Heart left ventricle (tissue), 16 donors: Measurements from ENCODE around the gene CCSER2. TPM values are rescaled to one million over a fixed set of nuclear protein-coding genes. Genes with fewer than 3 reads are reported as not detected.

Source experiments
- ATAC-seq, 4 donors: fragments of 200-7000 bp; cut with Tn5 transposase; one replicate each; pipeline ENCODE4 v1.9.1; 2020 to 2022; ENCODE audit warnings: moderate library complexity in 4 of 4, mild to moderate bottlenecking in 3 of 4, moderate number of reproducible peaks in 1 of 4
- DNase-seq, 5 donors: peaks; one replicate each; pipeline ENCODE4 v3.0.0-alpha.2; 2020
- H3K27ac ChIP-seq, 12 donors: fragments of 200-600 bp; sonication (generic) in 4 of 12; one replicate each; pipeline versions ENCODE4 v1.5.0 to v1.8.0; 2016 to 2022; ENCODE audit warnings: mild to moderate bottlenecking in 2 of 12
- H3K27me3 ChIP-seq, 9 donors: fragments of 200-600 bp; sonication (generic) in 2 of 9; one replicate each; pipeline versions ENCODE4 v1.5.1 to v1.8.0; 2016 to 2022; ENCODE audit warnings: mild to moderate bottlenecking in 3 of 9
- H3K36me3 ChIP-seq, 9 donors: fragments of 200-600 bp; sonication (generic) in 2 of 9; one replicate each; pipeline versions ENCODE4 v1.5.0 to v1.8.0; 2018 to 2022; ENCODE audit warnings: mild to moderate bottlenecking in 2 of 9
- H3K4me1 ChIP-seq, 12 donors: fragments of 200-600 bp; sonication (generic) in 4 of 12; one replicate each; pipeline versions ENCODE4 v1.5.0 to v1.8.0; 2016 to 2022; ENCODE audit warnings: mild to moderate bottlenecking in 3 of 12
- H3K4me3 ChIP-seq, 12 donors: fragments of 200-600 bp; sonication (generic) in 4 of 12; one replicate each; pipeline versions ENCODE4 v1.5.0 to v1.8.0; 2017 to 2022; ENCODE audit warnings: mild to moderate bottlenecking in 9 of 12, moderate library complexity in 4 of 12
- H3K9me3 ChIP-seq, 12 donors: fragments of 200-600 bp; sonication (generic) in 4 of 12; one replicate each; pipeline versions ENCODE4 v1.5.0 to v1.8.0; 2016 to 2022; ENCODE audit warnings: mild to moderate bottlenecking in 1 of 12
- CTCF ChIP-seq, 12 donors: fragments of 200-600 bp; sonication (generic) in 4 of 12; IDR thresholded peaks; one replicate each; pipeline versions ENCODE4 v1.5.0 to v1.8.0; 2018 to 2022; ENCODE audit warnings: antibody characterized with exemption in 12 of 12, mild to moderate bottlenecking in 5 of 12
- POLR2A ChIP-seq, 2 donors: fragments of 450-650 bp; IDR thresholded peaks; one replicate each; pipeline ENCODE4 v1.6.1; 2017; ENCODE audit warnings: antibody characterized with exemption in 2 of 2, mild to moderate bottlenecking in 2 of 2, moderate library complexity in 2 of 2
- WGBS, 4 donors: extraction: QIAGEN DNeasy Blood & Tissue Kit in 2 of 4; methylation state at CpG; one replicate each; pipeline versions ENCODE4 v1.1.5 to v1.1.7; 2013 to 2018; 5-methylcytosine and 5-hydroxymethylcytosine counted together
- intact Hi-C, 10 donors: fragments of 100-400 bp; cut with DNase I; formaldehyde crosslinking; loops; one replicate each; pipeline versions ENCODE4 v1.11.1 to v1.14.2; 2022
- polyA plus RNA-seq, 2 donors: library from polyadenylated mRNA; stranded (reverse); fragments of 200-250 nt; gene quantifications; one replicate each; pipeline ENCODE4 v1.2.3, GENCODE V29; 2013
- total RNA-seq, 9 donors: library from RNA; depleted of rRNA in 2 of 9; stranded (reverse); fragments of >200 nt in 2 of 9; fragmentation: NEBNext Ultra II Directional in 3 of 9; extraction: Animal tissue kit (Norgen Biotek cat#: 25700) in 3 of 9; gene quantifications; one replicate each; pipeline versions ENCODE4 v1.1.0 to v1.2.4, GENCODE V29; 2016 to 2023
- donor health status: ischemic (EF 13 %, LVEDD 7.1; RV severe dilation, severe dysfunction).
- donor health status: healthy with polysubstance abuse.
- donor health status: DM: no; HTN: yes; CAD: no.
- donor health status: DM: no; HTN: no; CAD: no.
- donor health status: ischemic (EF 25% LVEDD 6.9; RV normal size, moderate dysfunction).
- donor health status: ischemic (EF 25% LVEDD 5.7; RV mildly dilated, moderate dysfunction).
- donor health status: healthy.
- donor health status: DM: yes; HTN: yes; CAD: no.
- donor health status: ischemic (EF 35%, LVEDD 5.7; RV mildly dilated, moderate dysfunction).
- donor health status: nonischemic (EF 11% LVEDD 7.7; RV severe dilation, severe dysfunction).
- donor health status: DM: yes; HTN: yes; CAD: no.
- donor health status: PGD.
- donor health status: ischemic (EF 29% LVEDD 5.4; RV normal size, mild dysfunction).
- donor health status: nonischemic (EF 23%, LVEDD 6.1; RV moderate dilation, normal function).

Gene CCSER2
- total and polyA plus RNA-seq, 11 donors = 32.4 to 244 (median 159) TPM

- TF ChIP-seq CTCF (IDR thresholded peaks at IDR 0.05) (no peak), POLR2A (IDR thresholded peaks at IDR 0.05) (no peak)
- no peaks in the 10 kb centered on the region for H3K4me1 ChIP-seq
- H3K27ac ChIP-seq = no peak overlapping the region
- ATAC-seq (no peak), DNase-seq (no peak)
- no peaks in the 10 kb centered on the region for H3K36me3 ChIP-seq
- intact Hi-C loops = no loop called here
- no peak overlapping the region for H3K4me3 ChIP-seq
- H3K9me3 ChIP-seq = no peaks in the 10 kb centered on the region
- H3K27me3 ChIP-seq = peaks cover 0 to 53% (median 14%) of the 10 kb centered on the region in 9 donors
- 28 to 48% (median 33%) methylated on average over 4 of the region's 4 CpGs for WGBS, 4 donors
These were observed 235.5 kb downstream of the CCSER2 start for GRCh38 chr10:84563868-84564267.

- intact Hi-C loops = no loop called here
- H3K27me3 ChIP-seq = peaks cover 0 to 64% (median 14%) of the 10 kb centered on the region in 9 donors
- WGBS, 4 donors = 53 to 59% (median 56%) methylated on average over 6 of the region's 6 CpGs
- DNase-seq (no peak), ATAC-seq (no peak)
- no peak overlapping the region for H3K4me3 ChIP-seq
- no peaks in the 10 kb centered on the region for H3K9me3 ChIP-seq
- H3K4me1 ChIP-seq = no peaks in the 10 kb centered on the region
- H3K36me3 ChIP-seq = no peaks in the 10 kb centered on the region
- H3K27ac ChIP-seq = no peak overlapping the region
- TF ChIP-seq CTCF (IDR thresholded peaks at IDR 0.05) = no peak
- TF ChIP-seq POLR2A (IDR thresholded peaks at IDR 0.05) = no peak
These were observed 237.6 kb downstream of the CCSER2 start for GRCh38 chr10:84565881-84566582.

GRCh38 chr10:84567133-84567532 is 238.7 kb downstream of the CCSER2 start:
- Histone ChIP-seq H3K9me3 (no peaks in the 10 kb centered on the region), H3K4me3 (no peak overlapping the region), H3K27ac (no peak overlapping the region), H3K36me3 (no peaks in the 10 kb centered on the region), H3K27me3 (peaks cover 0 to 64% (median 14%) of the 10 kb centered on the region in 9 donors), H3K4me1 (no peaks in the 10 kb centered on the region)
- ATAC-seq (no peak), DNase-seq (no peak)
- intact Hi-C loops = no loop called here
- no peak for TF ChIP-seq POLR2A (IDR thresholded peaks at IDR 0.05)
- TF ChIP-seq CTCF (IDR thresholded peaks at IDR 0.05) = no peak
- WGBS, 4 donors = 40 to 54% (median 46%) methylated on average over 2 of the region's 2 CpGs

Other genes starting within 250 kb of the CCSER2 start
- gene GHITM, start 189.1 kb upstream of the CCSER2 start, total RNA-seq = 100 to 1,000 TPM; 299 to 603 (median 393) TPM
- 100 to 1,000 TPM; 274 to 449 TPM for gene GHITM, start 189.1 kb upstream of the CCSER2 start, polyA plus RNA-seq
- gene GPR15LG, start 154.8 kb upstream of the CCSER2 start, total RNA-seq = not detected
- gene GPR15LG, start 154.8 kb upstream of the CCSER2 start, polyA plus RNA-seq = under 1 TPM in 1 of 2 donors, not detected in 1; 0.11 TPM
- 1 to 10 TPM in 2 of 9 donors, under 1 TPM in 6, not detected in 1; 0.14 to 1.3 (median 0.43) TPM for gene CDHR1, start 134.1 kb upstream of the CCSER2 start, total RNA-seq
- under 1 TPM; 0.07 to 0.11 TPM for gene CDHR1, start 134.1 kb upstream of the CCSER2 start, polyA plus RNA-seq
- gene LRIT2, start 103.0 kb upstream of the CCSER2 start, total RNA-seq = not detected
- not detected for gene LRIT2, start 103.0 kb upstream of the CCSER2 start, polyA plus RNA-seq
- gene LRIT1, start 87.0 kb upstream of the CCSER2 start, total RNA-seq = not detected
- gene LRIT1, start 87.0 kb upstream of the CCSER2 start, polyA plus RNA-seq = not detected
- under 1 TPM in 3 of 9 donors, not detected in 6; 0.35 to 0.99 (median 0.38) TPM for gene RGR, start 83.5 kb upstream of the CCSER2 start, total RNA-seq
- 1 to 10 TPM in 1 of 2 donors, under 1 TPM in 1; 0.04 to 2.0 TPM for gene RGR, start 83.5 kb upstream of the CCSER2 start, polyA plus RNA-seq